Measurements from ENCODE around the gene IRX4. TPM values are rescaled to one million over a fixed set of nuclear protein-coding genes. Genes with fewer than 3 reads are reported as not detected.

The IRX4 gene
- total RNA-seq, 1 donor from 2014 or later: 0.72 TPM

GRCh38 chr5:1892685-1893445 lies 10.1 kb upstream of the IRX4 start:
- peaks cover 22% of the 10 kb centered on the region for H3K27me3 Mint-ChIP-seq (ENCODE audit: unreplicated experiment)
- no peak overlapping the region for H3K27ac Mint-ChIP-seq (ENCODE audit: unreplicated experiment)
- no peak for TF ChIP-seq CTCF (IDR thresholded peaks at IDR 0.05; ENCODE audit: unreplicated experiment)
- H3K36me3 Mint-ChIP-seq (ENCODE audit: low read depth, unreplicated experiment): peaks cover 4% of the 10 kb centered on the region
- no peak for DNase-seq (ENCODE audit: low spot score)
- H3K4me1 Mint-ChIP-seq (ENCODE audit: unreplicated experiment): peaks cover 2% of the 10 kb centered on the region
- no peaks in the 10 kb centered on the region for H3K9me3 Mint-ChIP-seq (ENCODE audit: unreplicated experiment)
- H3K4me3 Mint-ChIP-seq (ENCODE audit: unreplicated experiment): no peak overlapping the region

- no peak for DNase-seq (ENCODE audit: low spot score)
- Mint-ChIP-seq H3K9me3 (ENCODE audit: unreplicated experiment) (no peaks in the 10 kb centered on the region), H3K36me3 (ENCODE audit: low read depth, unreplicated experiment) (peaks cover 4% of the 10 kb centered on the region), H3K27ac (ENCODE audit: unreplicated experiment) (no peak overlapping the region), H3K4me3 (ENCODE audit: unreplicated experiment) (no peak overlapping the region), H3K4me1 (ENCODE audit: unreplicated experiment) (peaks cover 2% of the 10 kb centered on the region), H3K27me3 (ENCODE audit: unreplicated experiment) (peaks cover 22% of the 10 kb centered on the region)
- TF ChIP-seq CTCF (IDR thresholded peaks at IDR 0.05; ENCODE audit: unreplicated experiment): no peak
These were observed 9.5 kb upstream of the IRX4 start for GRCh38 chr5:1892211-1892610.

- no peak for DNase-seq (ENCODE audit: low spot score)
- Mint-ChIP-seq H3K9me3 (ENCODE audit: unreplicated experiment) (no peaks in the 10 kb centered on the region), H3K27ac (ENCODE audit: unreplicated experiment) (no peak overlapping the region), H3K4me1 (ENCODE audit: unreplicated experiment) (peaks cover 2% of the 10 kb centered on the region), H3K36me3 (ENCODE audit: low read depth, unreplicated experiment) (peaks cover 4% of the 10 kb centered on the region), H3K4me3 (ENCODE audit: unreplicated experiment) (no peak overlapping the region), H3K27me3 (ENCODE audit: unreplicated experiment) (peaks cover 20% of the 10 kb centered on the region)
- no peak for TF ChIP-seq CTCF (IDR thresholded peaks at IDR 0.05; ENCODE audit: unreplicated experiment)
These were observed 8.7 kb upstream of the IRX4 start for GRCh38 chr5:1891391-1891790.

GRCh38 chr5:1890296-1890695 lies 7.6 kb upstream of the IRX4 start:
- DNase-seq (ENCODE audit: low spot score): no peak
- Mint-ChIP-seq H3K4me1 (ENCODE audit: unreplicated experiment) (peaks cover 5% of the 10 kb centered on the region), H3K9me3 (ENCODE audit: unreplicated experiment) (no peaks in the 10 kb centered on the region), H3K27me3 (ENCODE audit: unreplicated experiment) (peaks cover 23% of the 10 kb centered on the region), H3K4me3 (ENCODE audit: unreplicated experiment) (no peak overlapping the region), H3K27ac (ENCODE audit: unreplicated experiment) (no peak overlapping the region), H3K36me3 (ENCODE audit: low read depth, unreplicated experiment) (peaks cover 4% of the 10 kb centered on the region)
- no peak for TF ChIP-seq CTCF (IDR thresholded peaks at IDR 0.05; ENCODE audit: unreplicated experiment)

- no peak overlapping the region for H3K4me3 Mint-ChIP-seq (ENCODE audit: unreplicated experiment)
These were observed 6.8 kb upstream of the IRX4 start for GRCh38 chr5:1889321-1890065.

More at GRCh38 chr5:1889321-1890065, 6.8 kb upstream of the IRX4 start:
- no peak for TF ChIP-seq CTCF (IDR thresholded peaks at IDR 0.05; ENCODE audit: unreplicated experiment)
- Mint-ChIP-seq H3K9me3 (ENCODE audit: unreplicated experiment) (no peaks in the 10 kb centered on the region), H3K27me3 (ENCODE audit: unreplicated experiment) (peaks cover 25% of the 10 kb centered on the region), H3K27ac (ENCODE audit: unreplicated experiment) (no peak overlapping the region), H3K4me1 (ENCODE audit: unreplicated experiment) (peaks cover 8% of the 10 kb centered on the region), H3K36me3 (ENCODE audit: low read depth, unreplicated experiment) (peaks cover 4% of the 10 kb centered on the region)
- DNase-seq (ENCODE audit: low spot score): no peak

Measured in endothelial cell (in vitro differentiated cells).